Smooth muscle cell of the brain vasculature (primary cell): Measurements from ENCODE around the gene TMTC1.

Experiments used
- DNase-seq: peaks from one replicate; pipeline ENCODE4 v3.0.0-alpha.2; 2012; ENCODE audit warnings: low read depth, low spot score

Gene TMTC1

GRCh38 chr12:29543036-29543435 is 240.7 kb downstream of the TMTC1 start:
- no peak for DNase-seq

- no peak for DNase-seq
These were observed 246.4 kb downstream of the TMTC1 start for GRCh38 chr12:29537298-29537697.

GRCh38 chr12:29534935-29535334 is 248.8 kb downstream of the TMTC1 start:
- no peak for DNase-seq

GRCh38 chr12:29533815-29534489 is 249.8 kb downstream of the TMTC1 start:
- DNase-seq, result no peak

GRCh38 chr12:29531471-29531870 is 252.3 kb downstream of the TMTC1 start:
- DNase-seq, result no peak

- no peak for DNase-seq
These were observed 253.3 kb downstream of the TMTC1 start for GRCh38 chr12:29530436-29530835.

- DNase-seq, result no peak
These were observed 255.6 kb downstream of the TMTC1 start for GRCh38 chr12:29528161-29528560.

GRCh38 chr12:29521951-29522350 is 261.8 kb downstream of the TMTC1 start:
- DNase-seq, result no peak

- peak; percentile 60 for DNase-seq
These were observed 264.1 kb downstream of the TMTC1 start for GRCh38 chr12:29519585-29520182.

- DNase-seq, result no peak
These were observed 265.3 kb downstream of the TMTC1 start for GRCh38 chr12:29518407-29518806.

- DNase-seq, result no peak
These were observed 266.5 kb downstream of the TMTC1 start for GRCh38 chr12:29517264-29517663.

- no peak for DNase-seq
These were observed 267.3 kb downstream of the TMTC1 start for GRCh38 chr12:29516431-29516875.

GRCh38 chr12:29510591-29511185 is 273.1 kb downstream of the TMTC1 start:
- DNase-seq, result no peak

- DNase-seq, result no peak
These were observed 274.2 kb downstream of the TMTC1 start for GRCh38 chr12:29509503-29509902.

- no peak for DNase-seq
These were observed 274.8 kb downstream of the TMTC1 start for GRCh38 chr12:29508949-29509348.

GRCh38 chr12:29505122-29505521 is 278.6 kb downstream of the TMTC1 start:
- DNase-seq, result no peak

- DNase-seq, result no peak
These were observed 280.5 kb downstream of the TMTC1 start for GRCh38 chr12:29503283-29503682.

- no peak for DNase-seq
These were observed 284.5 kb downstream of the TMTC1 start for GRCh38 chr12:29499235-29499634.

- DNase-seq, result no peak
These were observed 286.2 kb downstream of the TMTC1 start, which contains the start of gene OVCH1 for GRCh38 chr12:29497588-29497987. TSS of gene OVCH1 (minus strand) at chr12:29497686. CDS start at chr12:29497686, 0 bp downstream.

- DNase-seq, result no peak
These were observed 290.9 kb downstream of the TMTC1 start for GRCh38 chr12:29492891-29493290.

GRCh38 chr12:29486972-29487371 is 296.8 kb downstream of the TMTC1 start:
- no peak for DNase-seq

GRCh38 chr12:29463198-29463597 is 320.5 kb downstream of the TMTC1 start:
- no peak for DNase-seq

GRCh38 chr12:29460082-29460481 is 323.7 kb downstream of the TMTC1 start:
- DNase-seq, result no peak
